IPS-15b (cell line): ENCODE measurements around the gene ACOX3.
"Not testable (repeated sequence)": the region's sequence is repeated elsewhere in the genome, so short reads cannot be mapped to it uniquely, and the experiment has no call there.

Experiments
- H3K27me3 ChIP-seq: one replicate; pipeline ENCODE4 v1.6.1; 2013; ENCODE audit warnings: low read length; ENCODE audit not compliant: control insufficient read depth, insufficient read depth
- H3K36me3 ChIP-seq: one replicate; pipeline ENCODE4 v1.6.1; 2013; ENCODE audit warnings: low read length; ENCODE audit not compliant: control insufficient read depth, insufficient read depth
- H3K4me1 ChIP-seq: one replicate; pipeline ENCODE4 v1.6.1; 2013; ENCODE audit warnings: mild to moderate bottlenecking, low read length; ENCODE audit not compliant: control insufficient read depth, insufficient read depth
- H3K4me3 ChIP-seq: one replicate; pipeline ENCODE4 v1.5.1; 2013; ENCODE audit warnings: low read depth, low read length
- H3K9ac ChIP-seq: one replicate; pipeline ENCODE4 v1.6.1; 2013; ENCODE audit warnings: low read depth, mild to moderate bottlenecking, low read length
- H3K9me3 ChIP-seq: one replicate; pipeline ENCODE4 v1.6.1; 2013; ENCODE audit warnings: mild to moderate bottlenecking, low read length; ENCODE audit not compliant: control insufficient read depth, insufficient read depth

The ACOX3 gene

DNA sequence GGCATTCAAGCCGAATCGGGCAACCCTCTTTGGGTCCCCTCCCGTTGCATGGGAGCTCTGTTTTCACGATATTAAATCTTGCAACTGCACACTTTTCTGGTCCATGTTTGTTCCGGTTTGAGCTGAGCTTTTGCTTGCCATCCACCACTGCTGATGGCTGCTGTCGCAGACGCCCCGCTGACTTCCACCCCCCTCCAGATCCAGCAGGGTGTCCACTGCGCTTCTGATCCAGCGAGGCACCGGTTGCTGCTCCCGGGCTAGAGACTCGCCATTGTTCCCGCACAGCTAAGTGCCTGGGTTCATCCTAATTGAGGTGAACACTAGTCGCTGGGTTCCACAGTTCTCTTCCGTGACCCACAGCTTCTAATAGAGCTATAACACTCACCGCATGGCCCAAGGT lies 13.3 kb downstream of the ACOX3 start:
- Histone ChIP-seq H3K9ac (no peak overlapping the region), H3K36me3 (no peaks in the 10 kb centered on the region), H3K27me3 (no peaks in the 10 kb centered on the region), H3K4me3 (peak overlapping the region; percentile 75), H3K9me3 (no peaks in the 10 kb centered on the region), H3K4me1 (no peaks in the 10 kb centered on the region)

DNA sequence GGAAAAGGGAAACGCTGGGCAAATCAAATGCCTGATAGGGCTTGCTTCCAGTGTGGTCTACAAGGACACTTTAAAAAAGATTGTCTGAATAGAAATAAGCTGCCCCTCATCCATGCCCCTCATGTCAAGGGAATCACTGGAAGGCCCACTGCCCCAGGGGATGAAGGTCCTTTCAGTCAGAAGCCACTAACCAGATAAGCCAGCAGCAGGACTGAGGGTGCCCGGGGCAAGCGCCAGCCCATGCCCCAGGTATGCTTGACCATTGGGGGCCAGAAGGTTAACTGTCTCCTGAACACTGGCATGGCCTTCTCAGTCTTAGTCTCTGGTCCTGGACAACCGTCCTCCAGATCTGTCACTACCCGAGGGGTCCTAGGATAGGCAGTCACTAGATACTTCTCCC lies 17.7 kb downstream of the ACOX3 start:
- no peaks in the 10 kb centered on the region for H3K27me3 ChIP-seq
- H3K36me3 ChIP-seq: no peaks in the 10 kb centered on the region
- H3K4me1 ChIP-seq: no peaks in the 10 kb centered on the region
- H3K9ac ChIP-seq: no peak overlapping the region
- no peaks in the 10 kb centered on the region for H3K9me3 ChIP-seq
- no peak overlapping the region for H3K4me3 ChIP-seq

DNA sequence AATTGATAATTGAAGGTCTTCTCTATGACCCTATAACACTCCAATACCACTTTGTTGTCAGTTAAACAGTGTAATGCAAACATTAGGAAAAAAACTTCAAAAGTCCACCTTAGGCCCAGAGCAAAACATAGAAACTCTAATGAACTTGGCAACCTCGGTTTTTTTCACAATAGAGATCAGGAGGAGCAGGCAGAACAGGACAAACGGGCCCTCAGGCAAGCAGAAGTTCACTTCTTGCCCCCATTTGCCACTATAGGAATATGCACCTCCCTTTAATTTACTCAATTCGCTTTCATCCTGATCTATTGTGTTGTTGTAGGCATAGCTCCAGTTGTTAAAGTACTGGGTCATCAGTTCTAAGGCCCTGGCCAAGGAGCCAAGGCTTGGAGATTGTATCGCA lies 18.2 kb downstream of the ACOX3 start:
- Histone ChIP-seq H3K36me3 (no peaks in the 10 kb centered on the region), H3K4me1 (no peaks in the 10 kb centered on the region), H3K9me3 (no peaks in the 10 kb centered on the region), H3K4me3 (no peak overlapping the region), H3K27me3 (no peaks in the 10 kb centered on the region), H3K9ac (no peak overlapping the region)

DNA sequence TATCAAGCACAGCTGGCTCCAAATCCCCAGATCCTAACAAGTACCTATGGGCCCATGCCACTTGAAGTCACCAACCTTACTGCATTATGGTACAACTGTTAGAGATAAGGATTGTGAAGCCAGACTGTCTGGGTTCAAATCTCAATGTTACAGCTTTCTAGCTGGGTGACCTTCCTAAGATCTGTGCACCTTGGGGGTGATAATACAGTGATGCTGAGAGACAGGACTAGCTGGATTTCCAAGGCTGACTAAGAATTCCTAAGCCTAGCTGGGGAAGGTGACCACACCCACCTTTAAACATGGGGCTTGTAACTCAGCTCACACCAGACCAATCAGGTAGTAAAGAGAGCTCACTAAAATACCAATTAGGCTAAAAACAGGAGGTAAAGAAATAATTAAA lies 20.4 kb downstream of the ACOX3 start:
- not testable (repeated sequence) for H3K9me3 ChIP-seq, H3K27me3 ChIP-seq, H3K36me3 ChIP-seq

DNA sequence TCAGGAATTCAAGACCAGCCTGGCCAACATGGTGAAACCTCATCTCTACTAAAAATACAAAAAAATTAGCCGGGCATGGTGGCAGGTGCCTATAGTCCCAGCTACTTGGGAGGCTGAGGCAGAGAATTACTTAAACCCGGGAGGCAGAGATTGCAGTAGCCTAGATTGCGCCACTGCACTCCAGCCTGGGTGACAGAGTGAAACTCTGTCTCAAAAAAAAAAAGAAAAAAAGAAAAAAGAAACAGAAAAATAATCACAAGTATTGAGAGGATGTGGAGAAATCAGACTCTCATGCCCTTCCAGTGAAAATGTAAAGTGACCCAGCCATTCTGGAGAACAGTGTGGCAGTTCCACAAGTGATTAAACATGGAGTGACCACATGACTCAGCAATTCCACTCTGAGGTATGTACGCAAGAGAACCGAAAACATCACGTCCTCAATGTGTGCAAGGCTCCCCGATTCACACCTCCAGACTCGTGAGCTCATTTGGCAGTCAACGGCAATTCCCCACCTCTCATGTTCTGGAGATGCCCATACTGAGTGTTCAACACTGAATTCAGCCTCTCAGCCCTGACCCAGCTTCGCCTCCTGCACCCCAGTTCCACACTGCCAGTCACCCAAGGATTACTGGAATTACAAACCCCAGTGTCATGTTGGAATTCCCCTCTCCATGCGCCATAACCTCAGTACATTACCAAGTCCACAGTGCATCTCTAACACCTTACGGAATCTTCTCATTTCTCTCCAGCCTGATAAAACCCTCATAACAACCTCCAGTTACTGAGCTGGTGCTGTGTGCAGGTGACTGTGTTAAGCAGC lies 21.1 kb downstream of the ACOX3 start:
- Histone ChIP-seq H3K9ac (no peak overlapping the region), H3K4me3 (no peak overlapping the region), H3K36me3 (no peaks in the 10 kb centered on the region), H3K4me1 (no peaks in the 10 kb centered on the region), H3K27me3 (no peaks in the 10 kb centered on the region), H3K9me3 (no peaks in the 10 kb centered on the region)

More for the DNA sequence above, 20.4 kb downstream of the ACOX3 start:
- not testable (repeated sequence) for H3K4me1 ChIP-seq, H3K4me3 ChIP-seq, H3K9ac ChIP-seq

DNA sequence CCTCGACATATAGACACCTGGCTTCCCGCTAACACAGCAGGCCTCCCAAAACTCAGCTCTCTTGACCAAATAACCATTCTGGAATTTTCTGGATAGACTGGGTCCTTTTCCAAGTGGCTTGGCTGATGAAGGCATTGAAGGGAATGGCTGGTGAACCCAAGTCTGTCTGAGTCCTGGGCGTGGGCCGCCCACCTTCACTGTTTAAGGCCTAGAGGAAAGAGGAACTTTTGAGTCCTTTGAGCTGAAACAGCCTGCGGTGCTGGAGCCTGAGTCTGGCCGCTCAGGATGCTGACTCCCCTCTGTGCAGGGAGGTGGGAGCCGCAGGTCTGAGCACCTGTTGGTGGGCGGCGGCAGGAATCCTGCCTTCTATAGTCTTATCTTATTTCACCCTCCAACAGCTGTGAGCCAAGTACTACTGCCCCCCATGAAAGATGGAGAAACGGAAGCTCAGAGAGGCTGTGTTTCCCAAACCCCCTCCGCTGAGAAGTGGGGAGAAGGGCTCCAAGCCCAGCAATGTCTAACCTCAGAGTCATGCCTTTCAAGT lies 23.4 kb downstream of the ACOX3 start:
- no peaks in the 10 kb centered on the region for H3K36me3 ChIP-seq
- no peak overlapping the region for H3K9ac ChIP-seq
- no peak overlapping the region for H3K4me3 ChIP-seq
- H3K9me3 ChIP-seq: no peaks in the 10 kb centered on the region
- H3K4me1 ChIP-seq: no peaks in the 10 kb centered on the region
- H3K27me3 ChIP-seq: no peaks in the 10 kb centered on the region

DNA sequence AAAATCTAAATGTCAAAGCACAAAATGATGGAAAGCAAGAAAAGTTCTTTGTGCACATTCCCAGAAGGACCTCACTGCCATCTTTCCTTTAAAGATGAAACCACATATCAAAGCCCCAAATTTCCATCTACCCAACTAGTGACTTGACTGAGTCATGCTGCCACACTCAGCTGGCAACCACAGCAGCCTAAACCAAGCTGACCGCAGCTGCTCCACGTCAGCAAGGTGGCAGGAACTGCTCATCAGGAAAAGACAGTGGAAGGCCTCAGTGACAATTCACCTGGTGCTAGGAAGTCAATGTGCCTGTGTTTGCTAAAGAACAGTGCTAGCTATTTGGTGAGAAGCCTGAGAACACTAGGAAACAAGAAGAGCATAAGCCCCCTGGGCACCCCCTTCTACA lies 26.1 kb downstream of the ACOX3 start:
- Histone ChIP-seq H3K9me3 (no peaks in the 10 kb centered on the region), H3K27me3 (no peaks in the 10 kb centered on the region), H3K4me1 (peaks cover 4% of the 10 kb centered on the region), H3K36me3 (peaks cover 2% of the 10 kb centered on the region), H3K4me3 (no peak overlapping the region), H3K9ac (no peak overlapping the region)

DNA sequence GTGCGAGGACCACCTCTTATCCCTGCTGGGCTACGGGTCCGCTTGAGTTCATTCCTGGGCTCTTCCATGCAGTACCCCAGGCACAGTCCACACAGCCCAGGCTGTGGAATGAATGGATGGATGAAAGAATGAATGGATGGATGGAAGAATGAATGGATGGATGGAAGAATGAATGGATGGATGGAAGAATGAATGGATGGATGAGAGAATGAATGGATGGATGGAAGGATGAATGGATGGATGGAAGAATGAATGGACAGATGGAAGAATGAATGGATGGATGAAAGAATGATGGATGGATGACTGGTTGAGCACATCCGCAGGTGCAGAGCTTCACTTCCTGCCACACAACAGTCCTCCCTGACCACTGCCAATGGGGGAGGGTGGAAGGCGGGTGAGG lies 28.2 kb downstream of the ACOX3 start:
- Histone ChIP-seq H3K9ac (no peak overlapping the region), H3K4me3 (no peak overlapping the region), H3K27me3 (no peaks in the 10 kb centered on the region), H3K4me1 (peaks cover 4% of the 10 kb centered on the region), H3K9me3 (no peaks in the 10 kb centered on the region), H3K36me3 (peaks cover 2% of the 10 kb centered on the region)

DNA sequence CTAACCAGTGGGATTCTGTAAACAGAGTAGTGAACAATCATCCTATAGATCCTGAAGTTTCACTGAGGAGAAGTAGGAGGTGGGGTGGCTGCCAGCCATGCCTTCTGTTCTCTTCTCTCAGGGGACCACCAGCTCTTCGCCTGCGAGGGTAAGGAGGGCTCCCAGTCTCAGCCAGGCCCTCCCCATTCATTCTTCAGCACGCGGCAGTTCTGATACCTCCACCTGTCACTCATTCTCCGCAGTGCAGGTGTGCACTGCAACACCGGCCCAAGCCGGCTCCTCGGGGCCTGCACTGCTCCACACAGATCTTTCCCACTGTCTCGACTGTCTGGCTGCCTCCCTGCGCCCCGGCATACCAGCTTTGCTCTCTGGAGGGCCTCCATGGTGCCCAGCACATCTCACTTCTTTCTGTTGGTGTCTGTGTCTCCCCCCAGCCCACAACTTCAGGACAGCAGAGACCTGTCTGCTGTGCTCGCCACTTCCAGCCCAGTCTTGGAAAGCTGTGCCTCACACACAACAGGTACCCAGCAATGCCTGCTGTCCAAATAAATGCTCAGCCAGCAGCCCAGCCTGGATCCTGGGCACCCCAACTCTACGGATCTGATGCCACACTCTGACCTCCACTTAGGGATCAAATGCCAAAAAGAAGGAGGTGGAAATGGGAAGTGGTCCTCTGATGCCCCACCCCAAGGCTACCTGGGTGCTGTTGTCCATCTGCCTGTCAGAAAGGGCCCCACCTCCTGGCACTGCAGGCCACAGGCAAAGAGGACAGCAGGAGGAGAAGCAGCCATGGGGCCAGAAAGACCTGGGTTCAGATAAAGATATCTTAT lies 29.0 kb downstream of the ACOX3 start:
- Histone ChIP-seq H3K36me3 (peaks cover 2% of the 10 kb centered on the region), H3K9me3 (no peaks in the 10 kb centered on the region), H3K4me3 (no peak overlapping the region), H3K9ac (no peak overlapping the region), H3K27me3 (no peaks in the 10 kb centered on the region), H3K4me1 (peaks cover 4% of the 10 kb centered on the region)

DNA sequence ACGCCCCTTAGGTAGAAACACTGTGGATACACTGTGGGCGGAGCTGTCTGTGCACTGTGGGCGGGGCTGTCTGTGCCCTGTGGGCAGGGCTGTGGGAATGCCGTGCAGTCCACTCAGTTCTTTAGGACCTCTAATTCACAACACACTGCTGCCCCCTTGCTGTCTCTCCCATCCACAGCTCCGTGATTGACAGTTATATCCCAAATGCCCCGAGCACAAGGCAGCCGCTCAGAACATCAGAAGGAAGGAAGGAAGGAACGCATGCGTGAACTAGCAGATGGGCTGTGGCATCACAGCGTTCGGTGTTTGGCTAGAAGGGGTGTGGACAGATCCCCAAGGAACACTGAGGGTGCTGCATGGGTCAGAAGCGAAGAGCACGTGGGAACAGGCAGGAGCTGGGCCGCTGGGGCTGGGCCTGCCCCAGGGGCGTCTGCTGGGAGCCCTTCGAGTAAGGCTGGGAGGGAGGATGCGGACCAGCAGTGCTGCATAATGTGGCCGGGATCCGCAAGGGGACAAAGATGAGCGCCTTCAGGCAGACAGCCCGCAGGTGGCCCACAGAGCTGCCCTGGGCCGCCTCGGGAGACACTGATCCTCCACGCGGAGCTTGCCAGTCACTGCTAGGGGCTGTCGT lies 29.8 kb downstream of the ACOX3 start:
- H3K36me3 ChIP-seq: peaks cover 2% of the 10 kb centered on the region
- H3K9ac ChIP-seq: no peak overlapping the region
- no peaks in the 10 kb centered on the region for H3K27me3 ChIP-seq
- no peaks in the 10 kb centered on the region for H3K9me3 ChIP-seq
- H3K4me1 ChIP-seq: peaks cover 4% of the 10 kb centered on the region
- H3K4me3 ChIP-seq: peak overlapping the region; percentile 12

DNA sequence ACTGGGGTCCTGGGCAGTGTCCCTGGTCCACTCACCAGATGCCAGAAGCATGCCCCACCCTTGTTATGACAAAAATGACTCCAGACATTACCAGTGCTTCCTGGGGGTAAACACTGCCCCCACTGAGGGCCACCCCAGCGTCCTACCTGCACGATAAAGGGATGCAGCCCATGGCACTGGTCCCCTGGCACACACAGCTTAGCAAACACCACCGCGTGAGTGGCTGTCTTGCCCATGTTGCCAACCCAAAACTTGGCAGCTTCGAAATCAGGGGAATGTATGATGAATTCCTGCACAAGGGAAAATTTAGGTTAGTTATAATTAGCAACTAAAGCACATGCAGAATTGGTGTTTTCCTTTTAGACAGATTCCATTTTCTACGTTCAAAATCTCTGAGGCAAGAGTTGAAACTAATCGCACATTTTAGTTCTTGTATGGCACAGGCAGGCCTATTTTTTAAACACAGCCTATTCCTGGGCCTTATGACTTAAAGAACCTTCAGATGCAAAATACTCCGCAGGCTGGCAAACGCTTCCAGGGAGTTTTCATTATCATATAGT lies 30.4 kb downstream of the ACOX3 start:
- Histone ChIP-seq H3K4me3 (no peak overlapping the region), H3K4me1 (peaks cover 4% of the 10 kb centered on the region), H3K9ac (no peak overlapping the region), H3K36me3 (peaks cover 2% of the 10 kb centered on the region), H3K9me3 (no peaks in the 10 kb centered on the region), H3K27me3 (no peaks in the 10 kb centered on the region)
